MCF 10A (cell line): ENCODE measurements around the gene ACOXL. TPM values are rescaled to one million over a fixed set of nuclear protein-coding genes. Genes with fewer than 3 reads are reported as not detected.

Experiments used
- BruUV-seq: library from RNA; stranded (reverse); fragments of 400-500 nt; replicated peaks from 2 replicates; lab custom pipeline; 2021; lab: Mats Ljungman, UMichigan
- CTCF ChIA-PET: fragments of 300-600 bp; sonication (Branson Sonifier 250); formaldehyde crosslinking; extraction: SDS; loops from one replicate; lab custom pipeline; 2021; ENCODE audit warnings: antibody characterized with exemption, inconsistent platforms; lab: Yijun Ruan, JAX
- POLR2A ChIA-PET: fragments of 300-600, 350-650 bp; sonication (Branson Sonifier 250); formaldehyde crosslinking; extraction: SDS; loops from one replicate; lab custom pipeline; 2020; ENCODE audit warnings: antibody characterized with exemption, inconsistent platforms; lab: Yijun Ruan, JAX
- DNase-seq: peaks from one replicate; pipeline ENCODE4 v3.0.0-alpha.2; 2018; ENCODE audit not compliant: unreplicated experiment
- H3K27ac Mint-ChIP-seq: one replicate; pipeline ENCODE4 v1.8.0; 2022; ENCODE audit warnings: mild to moderate bottlenecking, low read depth, mixed read lengths; ENCODE audit not compliant: unreplicated experiment
- H3K27me3 Mint-ChIP-seq: one replicate; pipeline ENCODE4 v1.8.0; 2022; ENCODE audit warnings: mixed read lengths; ENCODE audit not compliant: insufficient read depth, unreplicated experiment
- H3K36me3 Mint-ChIP-seq: one replicate; pipeline ENCODE4 v1.8.0; 2022; ENCODE audit warnings: mild to moderate bottlenecking, moderate library complexity, mixed read lengths; ENCODE audit not compliant: insufficient read depth, unreplicated experiment
- H3K4me1 Mint-ChIP-seq: one replicate; pipeline ENCODE4 v1.8.0; 2022; ENCODE audit warnings: mixed read lengths; ENCODE audit not compliant: insufficient read depth, unreplicated experiment
- H3K4me3 Mint-ChIP-seq: one replicate; pipeline ENCODE4 v1.8.0; 2022; ENCODE audit warnings: mild to moderate bottlenecking, moderate library complexity, mixed read lengths; ENCODE audit not compliant: unreplicated experiment
- H3K9me3 Mint-ChIP-seq: one replicate; pipeline ENCODE4 v1.8.0; 2022; ENCODE audit warnings: mixed read lengths; ENCODE audit not compliant: unreplicated experiment
- intact Hi-C: fragments of 100-400 bp; cut with micrococcal nuclease; formaldehyde crosslinking; loops from 2 replicates; pipeline ENCODE4 v1.14.1; 2022
- total RNA-seq: library from RNA; stranded (reverse); gene quantifications from 2 replicates; pipeline ENCODE4 v1.2.3, GENCODE V29; 2022
- TF ChIP-seq, protein P1 (sequence below): fragments of 200-600 bp; IDR thresholded peaks from one replicate; pipeline ENCODE4 v1.8.0; 2022; ENCODE audit warnings: antibody characterized with exemption, mild to moderate bottlenecking; ENCODE audit not compliant: unreplicated experiment

The ACOXL gene
- total RNA-seq, 1 experiment from 2014 or later = not detected

DNA sequence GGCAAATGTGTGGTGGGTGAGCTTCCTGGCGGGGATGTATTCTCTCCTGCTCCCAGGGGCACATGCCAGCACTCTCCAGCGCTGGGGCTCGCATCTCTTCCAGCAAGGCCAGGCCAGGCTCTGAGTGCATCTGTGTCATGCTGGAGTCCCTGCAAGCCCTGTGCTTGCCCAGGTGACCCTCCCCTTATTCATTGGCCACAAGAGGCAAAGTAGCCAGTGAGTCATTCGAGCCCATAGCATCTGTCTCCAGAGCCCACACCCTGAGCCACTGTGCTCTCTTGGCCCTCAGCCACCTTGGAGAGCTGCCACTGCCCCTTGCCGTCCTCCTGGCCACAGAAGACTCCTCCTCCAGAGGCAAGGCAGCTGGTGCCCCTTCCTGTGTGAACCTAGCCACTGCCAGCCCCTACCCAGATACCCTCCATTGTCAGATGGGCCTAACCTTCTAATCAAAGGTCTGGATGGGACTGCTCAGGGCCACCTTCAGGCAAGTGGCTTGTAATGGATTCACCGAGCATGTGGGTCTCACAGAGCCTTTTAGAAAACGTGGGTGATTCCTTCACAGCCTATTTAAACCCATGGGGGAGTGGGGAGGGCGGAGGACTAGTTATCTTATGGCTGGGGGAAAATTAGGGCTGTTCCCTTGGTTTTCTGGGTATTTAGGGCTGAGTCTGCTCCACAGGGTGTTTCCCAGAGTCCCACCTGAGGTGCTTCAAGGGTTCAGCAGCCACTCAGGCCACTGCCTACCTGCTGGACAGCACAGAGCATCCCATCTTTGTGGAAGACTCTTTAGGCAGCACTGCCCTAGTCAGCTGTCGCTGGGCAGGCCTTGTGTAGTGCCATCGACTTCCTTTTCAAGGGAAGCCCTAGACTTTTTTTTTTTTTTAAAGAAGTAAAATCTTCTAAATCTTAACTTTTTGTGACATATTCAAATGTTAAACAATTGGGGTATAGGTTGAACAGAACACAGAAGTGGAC is 137.4 kb downstream of the ACOXL start:
- Mint-ChIP-seq H3K27ac (no peak overlapping the region), H3K4me1 (peaks cover 9% of the 10 kb centered on the region), H3K36me3 (no peaks in the 10 kb centered on the region), H3K9me3 (no peaks in the 10 kb centered on the region), H3K4me3 (no peak overlapping the region), H3K27me3 (peaks cover 40% of the 10 kb centered on the region)
- ChIA-PET POLR2A (no interaction called here), CTCF (interaction anchor here (0.7 to 1.4 kb wide), 4 partner anchors 43 to 867 kb away, joined by 3 to 4 read pairs (median 3); no protein-coding TSS in a partner anchor)
- intact Hi-C loops = no loop called here
- peak; percentile 66 for DNase-seq
- TF ChIP-seq, protein P1, sequence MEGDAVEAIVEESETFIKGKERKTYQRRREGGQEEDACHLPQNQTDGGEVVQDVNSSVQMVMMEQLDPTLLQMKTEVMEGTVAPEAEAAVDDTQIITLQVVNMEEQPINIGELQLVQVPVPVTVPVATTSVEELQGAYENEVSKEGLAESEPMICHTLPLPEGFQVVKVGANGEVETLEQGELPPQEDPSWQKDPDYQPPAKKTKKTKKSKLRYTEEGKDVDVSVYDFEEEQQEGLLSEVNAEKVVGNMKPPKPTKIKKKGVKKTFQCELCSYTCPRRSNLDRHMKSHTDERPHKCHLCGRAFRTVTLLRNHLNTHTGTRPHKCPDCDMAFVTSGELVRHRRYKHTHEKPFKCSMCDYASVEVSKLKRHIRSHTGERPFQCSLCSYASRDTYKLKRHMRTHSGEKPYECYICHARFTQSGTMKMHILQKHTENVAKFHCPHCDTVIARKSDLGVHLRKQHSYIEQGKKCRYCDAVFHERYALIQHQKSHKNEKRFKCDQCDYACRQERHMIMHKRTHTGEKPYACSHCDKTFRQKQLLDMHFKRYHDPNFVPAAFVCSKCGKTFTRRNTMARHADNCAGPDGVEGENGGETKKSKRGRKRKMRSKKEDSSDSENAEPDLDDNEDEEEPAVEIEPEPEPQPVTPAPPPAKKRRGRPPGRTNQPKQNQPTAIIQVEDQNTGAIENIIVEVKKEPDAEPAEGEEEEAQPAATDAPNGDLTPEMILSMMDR = no peak
- no TSS peak for BruUV-seq

- no peak for DNase-seq
- no peaks in the 10 kb centered on the region for H3K9me3 Mint-ChIP-seq
- ChIA-PET CTCF (interaction anchor here (0.7 kb wide), 1 partner anchor 867 kb away, joined by 3 read pairs; no protein-coding TSS in a partner anchor), POLR2A (no interaction called here)
- intact Hi-C loops = no loop called here
- no peak overlapping the region for H3K4me3 Mint-ChIP-seq
- BruUV-seq = no TSS peak
- H3K4me1 Mint-ChIP-seq = peaks cover 9% of the 10 kb centered on the region
- H3K27me3 Mint-ChIP-seq = peaks cover 33% of the 10 kb centered on the region
- H3K27ac Mint-ChIP-seq = no peak overlapping the region
- H3K36me3 Mint-ChIP-seq = no peaks in the 10 kb centered on the region
- TF ChIP-seq, protein P1 = no peak
Observed at GRCh38 chr2:110870545-110870944, 138.2 kb downstream of the ACOXL start.

- DNase-seq = no peak
- Mint-ChIP-seq H3K27ac (no peak overlapping the region), H3K9me3 (no peaks in the 10 kb centered on the region), H3K27me3 (peaks cover 22% of the 10 kb centered on the region), H3K4me3 (no peak overlapping the region), H3K36me3 (no peaks in the 10 kb centered on the region), H3K4me1 (peaks cover 9% of the 10 kb centered on the region)
- CTCF ChIA-PET = interaction anchor here (0.8 kb wide), 1 partner anchor 9 kb away, joined by 3 read pairs; no protein-coding TSS in a partner anchor
- intact Hi-C loops = no loop called here
- TF ChIP-seq, protein P1 = no peak
- BruUV-seq = no TSS peak
- POLR2A ChIA-PET = no interaction called here
Observed at GRCh38 chr2:110871637-110872036, 139.3 kb downstream of the ACOXL start.

DNA sequence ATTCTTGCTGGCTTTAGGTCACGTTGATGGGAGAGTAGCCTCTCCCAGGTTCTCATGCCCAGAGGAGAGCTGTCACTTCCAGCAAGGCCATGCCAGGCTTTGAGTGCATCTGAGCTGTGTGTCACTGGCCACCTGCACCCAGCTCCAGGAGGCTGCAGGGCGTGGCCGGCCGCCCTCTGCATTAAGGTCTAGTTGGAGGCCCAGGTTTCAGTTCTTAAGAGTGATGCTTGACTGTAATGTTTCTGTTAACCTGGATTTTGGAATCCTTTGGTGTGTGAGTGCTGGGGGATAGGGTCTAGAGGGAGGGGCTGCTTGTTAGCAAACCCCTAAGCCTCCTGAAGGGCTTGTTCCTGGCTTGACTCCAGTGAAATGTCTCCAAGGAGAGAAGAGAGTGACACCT is 140.1 kb downstream of the ACOXL start:
- no peak for DNase-seq
- TF ChIP-seq, protein P1 = no peak
- Mint-ChIP-seq H3K4me1 (peaks cover 9% of the 10 kb centered on the region), H3K9me3 (no peaks in the 10 kb centered on the region), H3K4me3 (no peak overlapping the region), H3K27me3 (peaks cover 13% of the 10 kb centered on the region), H3K36me3 (no peaks in the 10 kb centered on the region), H3K27ac (no peak overlapping the region)
- intact Hi-C loops = no loop called here
- ChIA-PET CTCF (no interaction called here), POLR2A (no interaction called here)
- BruUV-seq = no TSS peak
